NCI-H524 (cell line): Measurements from ENCODE around the gene FXYD6.

Experiments used
- DNase-seq, 2 experiments: peaks; one replicate each; lab custom pipeline; 2025; lab: John Stamatoyannopoulos, UW

The FXYD6 gene

GRCh38 chr11:117792241-117792640 lies 84.2 kb downstream of the FXYD6 start:
- DNase-seq = peak; percentile 72 to 87

- no peak for DNase-seq
These were observed 86.2 kb downstream of the FXYD6 start for GRCh38 chr11:117790279-117790678.

- DNase-seq = peak in 1 of 2 experiments; percentile 66
These were observed 87.2 kb downstream of the FXYD6 start for GRCh38 chr11:117789241-117789640.
